Measurements from ENCODE around the gene LENG9. TPM values are rescaled to one million over a fixed set of nuclear protein-coding genes. Genes with fewer than 3 reads are reported as not detected.
"Not testable (repeated sequence)": the region's sequence is repeated elsewhere in the genome, so short reads cannot be mapped to it uniquely, and the experiment has no call there.

Gene LENG9
- 1 to 10 TPM; 6.2 to 7.0 TPM for total RNA-seq

- H3K4me1 Mint-ChIP-seq, result peaks cover 14% of the 10 kb centered on the region
- H3K27ac Mint-ChIP-seq, result peak within 1 kb of the TSS; percentile 89
- H3K36me3 Mint-ChIP-seq, result peaks cover 15% of the 10 kb centered on the region
- H3K9me3 Mint-ChIP-seq, result no peaks in the 10 kb centered on the region
- POLR2A ChIA-PET, result interaction anchor here (0.6 to 2.0 kb wide), 4 partner anchors 10 to 472 kb away, joined by 4 to 16 read pairs (median 7); partner anchors contain the start of gene LENG8
- peak within 1 kb of the TSS; percentile 93 for H3K4me3 Mint-ChIP-seq
- H3K27me3 Mint-ChIP-seq, result peaks cover 17% of the 10 kb centered on the region
- ATAC-seq (ENCODE audit: low read depth) (peak; percentile 69), DNase-seq (peak; percentile 93)
Measured at GRCh38 chr19:54463531-54464043, at the start of gene LENG9. LENG9 (minus strand) TSS chr19:54463778; CDS start chr19:54463526, 252 bp downstream.

GRCh38 chr19:54509200-54509940, 45.8 kb upstream of the LENG9 start:
- H3K4me3 Mint-ChIP-seq, H3K9me3 Mint-ChIP-seq, POLR2A ChIA-PET, H3K36me3 Mint-ChIP-seq, H3K27me3 Mint-ChIP-seq, H3K27ac Mint-ChIP-seq, DNase-seq, H3K4me1 Mint-ChIP-seq: not testable (repeated sequence)
- ATAC-seq (ENCODE audit: low read depth), result peak; percentile 75

- ATAC-seq (ENCODE audit: low read depth); POLR2A ChIA-PET; H3K4me1 Mint-ChIP-seq; H3K4me3 Mint-ChIP-seq; DNase-seq; H3K9me3 Mint-ChIP-seq; H3K27me3 Mint-ChIP-seq; H3K27ac Mint-ChIP-seq; H3K36me3 Mint-ChIP-seq: not testable (repeated sequence)
Measured at GRCh38 chr19:54508487-54508886, 44.9 kb upstream of the LENG9 start.

- no peaks in the 10 kb centered on the region for H3K9me3 Mint-ChIP-seq
- POLR2A ChIA-PET, result no interaction called here
- DNase-seq (no peak), ATAC-seq (ENCODE audit: low read depth) (no peak)
- H3K4me3 Mint-ChIP-seq, result no peak overlapping the region
- H3K27me3 Mint-ChIP-seq, result peaks cover 7% of the 10 kb centered on the region
- no peak overlapping the region for H3K27ac Mint-ChIP-seq
- H3K4me1 Mint-ChIP-seq, result peaks cover 4% of the 10 kb centered on the region
- no peaks in the 10 kb centered on the region for H3K36me3 Mint-ChIP-seq
Measured at GRCh38 chr19:54507824-54508223, 44.2 kb upstream of the LENG9 start.

GRCh38 chr19:54507038-54507717, 43.6 kb upstream of the LENG9 start:
- ATAC-seq (ENCODE audit: low read depth); H3K4me3 Mint-ChIP-seq; H3K27me3 Mint-ChIP-seq; POLR2A ChIA-PET; H3K27ac Mint-ChIP-seq; H3K9me3 Mint-ChIP-seq; H3K4me1 Mint-ChIP-seq; H3K36me3 Mint-ChIP-seq; DNase-seq: not testable (repeated sequence)

GRCh38 chr19:54506079-54506478, 42.5 kb upstream of the LENG9 start:
- DNase-seq (no peak), ATAC-seq (ENCODE audit: low read depth) (no peak)
- Mint-ChIP-seq H3K27ac (no peak overlapping the region), H3K9me3 (no peaks in the 10 kb centered on the region), H3K4me3 (no peak overlapping the region), H3K4me1 (peaks cover 7% of the 10 kb centered on the region), H3K36me3 (no peaks in the 10 kb centered on the region), H3K27me3 (peaks cover 4% of the 10 kb centered on the region)
- POLR2A ChIA-PET, result no interaction called here

GRCh38 chr19:54505542-54505941, 42.0 kb upstream of the LENG9 start:
- ATAC-seq (ENCODE audit: low read depth); H3K4me1 Mint-ChIP-seq; H3K27ac Mint-ChIP-seq; H3K36me3 Mint-ChIP-seq; H3K27me3 Mint-ChIP-seq; POLR2A ChIA-PET; DNase-seq; H3K4me3 Mint-ChIP-seq; H3K9me3 Mint-ChIP-seq: not testable (repeated sequence)

GRCh38 chr19:54502518-54503048, 39.0 kb upstream of the LENG9 start, which contains the start of gene LAIR2:
LAIR2 (plus strand) TSS chr19:54502831; CDS start chr19:54502919, 88 bp downstream.
- Mint-ChIP-seq H3K4me3 (no peak within 1 kb of the TSS), H3K27ac (no peak within 1 kb of the TSS), H3K9me3 (no peaks in the 10 kb centered on the region), H3K27me3 (peaks cover 11% of the 10 kb centered on the region), H3K4me1 (peaks cover 10% of the 10 kb centered on the region), H3K36me3 (no peaks in the 10 kb centered on the region)
- ATAC-seq (ENCODE audit: low read depth), result no peak
- DNase-seq, result no peak
- POLR2A ChIA-PET, result no interaction called here

GRCh38 chr19:54498451-54498772, 34.8 kb upstream of the LENG9 start:
- H3K36me3 Mint-ChIP-seq; H3K9me3 Mint-ChIP-seq; POLR2A ChIA-PET; H3K4me3 Mint-ChIP-seq; H3K27ac Mint-ChIP-seq; DNase-seq; H3K4me1 Mint-ChIP-seq; ATAC-seq (ENCODE audit: low read depth): not testable (repeated sequence)
- peaks cover 32% of the 10 kb centered on the region for H3K27me3 Mint-ChIP-seq

- H3K27ac Mint-ChIP-seq, H3K4me3 Mint-ChIP-seq, H3K4me1 Mint-ChIP-seq, H3K36me3 Mint-ChIP-seq, POLR2A ChIA-PET, DNase-seq, H3K9me3 Mint-ChIP-seq: not testable (repeated sequence)
- peak; percentile 81 for ATAC-seq (ENCODE audit: low read depth)
- H3K27me3 Mint-ChIP-seq, result peaks cover 36% of the 10 kb centered on the region
Measured at GRCh38 chr19:54497747-54498450, 34.3 kb upstream of the LENG9 start.

GRCh38 chr19:54495284-54495683, 31.7 kb upstream of the LENG9 start:
- H3K27ac Mint-ChIP-seq, result not testable (repeated sequence)
- peaks cover 42% of the 10 kb centered on the region for H3K27me3 Mint-ChIP-seq

GRCh38 chr19:54493967-54494585, 30.5 kb upstream of the LENG9 start:
- H3K27ac Mint-ChIP-seq, result no peak overlapping the region
- DNase-seq, result no peak
- peaks cover 48% of the 10 kb centered on the region for H3K27me3 Mint-ChIP-seq
- no peak overlapping the region for H3K4me3 Mint-ChIP-seq
- no peaks in the 10 kb centered on the region for H3K36me3 Mint-ChIP-seq
- H3K4me1 Mint-ChIP-seq, result peaks cover 5% of the 10 kb centered on the region
- H3K9me3 Mint-ChIP-seq, result no peaks in the 10 kb centered on the region
- no peak for ATAC-seq (ENCODE audit: low read depth)
- POLR2A ChIA-PET, result no interaction called here

More at GRCh38 chr19:54495284-54495683, 31.7 kb upstream of the LENG9 start:
- DNase-seq; H3K36me3 Mint-ChIP-seq; POLR2A ChIA-PET; H3K9me3 Mint-ChIP-seq; H3K4me1 Mint-ChIP-seq; H3K4me3 Mint-ChIP-seq; ATAC-seq (ENCODE audit: low read depth): not testable (repeated sequence)

- POLR2A ChIA-PET; H3K4me3 Mint-ChIP-seq; H3K27ac Mint-ChIP-seq; ATAC-seq (ENCODE audit: low read depth); H3K4me1 Mint-ChIP-seq; H3K36me3 Mint-ChIP-seq; H3K9me3 Mint-ChIP-seq; DNase-seq: not testable (repeated sequence)
- H3K27me3 Mint-ChIP-seq, result peaks cover 47% of the 10 kb centered on the region
Measured at GRCh38 chr19:54493056-54493455, 29.5 kb upstream of the LENG9 start.
